ENCODE measurements around the gene CDK11B. TPM values are rescaled to one million over a fixed set of nuclear protein-coding genes. Genes with fewer than 3 reads are reported as not detected.
"Not testable (repeated sequence)": the region's sequence is repeated elsewhere in the genome, so short reads cannot be mapped to it uniquely, and the experiment has no call there.

Gene CDK11B
- total RNA-seq, 1 donor from 2014 or later, result 32.1 TPM

DNA sequence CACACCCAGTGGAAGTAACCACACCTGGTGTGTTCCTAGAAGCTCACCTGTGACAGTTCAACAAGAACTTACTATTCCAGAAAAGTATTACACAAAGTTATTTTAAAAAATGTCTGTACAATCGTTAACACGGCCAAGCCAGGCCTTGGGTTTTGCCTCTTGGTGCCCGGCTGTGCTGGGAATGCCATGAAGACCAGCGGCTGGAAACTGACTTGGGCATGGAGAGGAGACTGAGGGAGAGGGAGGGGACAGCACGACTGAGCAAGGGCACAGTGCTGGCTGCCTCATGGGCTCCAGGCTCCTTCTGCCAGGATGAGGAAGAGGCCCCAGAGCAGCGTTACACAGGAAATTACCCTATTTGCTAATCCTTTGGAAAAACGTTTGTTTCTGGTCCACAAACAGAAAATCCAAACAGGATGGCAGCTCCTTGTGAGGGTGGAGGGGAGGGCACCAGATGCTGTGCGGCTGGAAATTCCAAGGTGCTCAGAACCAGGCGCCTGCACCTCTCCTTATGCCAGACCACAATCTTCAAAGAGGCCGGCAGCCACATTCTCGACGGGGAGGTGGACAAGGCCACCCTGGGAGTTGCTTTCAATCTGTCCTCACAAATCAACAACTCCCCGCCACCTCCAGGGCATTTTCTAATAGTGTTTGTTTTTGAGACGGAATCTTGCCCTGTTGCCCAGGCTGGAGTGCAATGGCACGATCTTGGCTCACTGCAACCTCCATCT is 4.2 kb upstream of the CDK11B start:
- H3K27me3 Mint-ChIP-seq (ENCODE audit: low read depth); H3K4me3 Mint-ChIP-seq (ENCODE audit: low read depth); H3K36me3 Mint-ChIP-seq (ENCODE audit: low read depth); H3K27ac Mint-ChIP-seq; H3K9me3 Mint-ChIP-seq; H3K4me1 Mint-ChIP-seq (ENCODE audit: low read depth); intact Hi-C loops (cut with micrococcal nuclease); DNase-seq (ENCODE audit: low spot score): not testable (repeated sequence)

DNA sequence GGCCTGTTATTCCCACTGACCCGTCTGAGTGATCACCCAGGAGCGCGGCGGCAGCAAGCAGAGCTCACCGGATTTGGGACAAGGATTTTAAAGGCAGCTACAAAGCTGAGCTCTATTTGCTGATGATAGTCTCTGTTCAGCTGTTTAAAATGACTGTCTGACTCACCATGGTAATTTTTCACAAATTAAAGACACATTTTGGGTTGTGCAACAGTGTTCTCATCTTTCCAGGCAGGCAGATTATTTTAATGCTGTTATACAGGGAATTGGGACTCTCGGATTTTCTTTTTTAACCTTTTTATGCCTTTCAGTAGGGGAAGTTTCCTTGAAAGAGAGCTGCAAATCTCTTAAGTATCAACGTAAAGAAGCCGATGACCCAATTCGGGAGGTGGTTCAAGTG is 3.6 kb upstream of the CDK11B start:
- H3K4me3 Mint-ChIP-seq (ENCODE audit: low read depth); H3K4me1 Mint-ChIP-seq (ENCODE audit: low read depth); H3K27ac Mint-ChIP-seq; H3K9me3 Mint-ChIP-seq; DNase-seq (ENCODE audit: low spot score); H3K27me3 Mint-ChIP-seq (ENCODE audit: low read depth); intact Hi-C loops (cut with micrococcal nuclease); H3K36me3 Mint-ChIP-seq (ENCODE audit: low read depth): not testable (repeated sequence)

DNA sequence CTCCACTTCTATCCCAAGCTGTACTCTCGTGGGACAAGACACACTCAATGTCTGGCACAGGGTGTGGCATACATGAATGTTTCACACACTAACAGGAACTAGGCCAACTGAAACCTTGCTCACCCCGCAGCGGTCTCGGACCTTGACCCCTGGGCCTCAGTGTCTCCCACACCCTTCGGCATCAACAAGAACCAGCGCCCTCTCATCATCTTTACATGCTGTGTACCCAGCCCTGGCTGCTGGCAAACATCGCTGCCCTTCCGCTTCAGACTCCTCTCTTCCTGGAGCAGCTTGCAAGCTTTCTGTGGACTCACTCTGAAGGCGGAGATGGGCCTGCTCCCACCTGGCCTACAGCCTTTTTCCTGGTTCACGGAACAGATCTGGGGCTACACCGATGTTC is 10.5 kb downstream of the CDK11B start:
- H3K27ac Mint-ChIP-seq; H3K4me1 Mint-ChIP-seq (ENCODE audit: low read depth); intact Hi-C loops (cut with micrococcal nuclease); H3K9me3 Mint-ChIP-seq; H3K4me3 Mint-ChIP-seq (ENCODE audit: low read depth); H3K27me3 Mint-ChIP-seq (ENCODE audit: low read depth); DNase-seq (ENCODE audit: low spot score): not testable (repeated sequence)
- H3K36me3 Mint-ChIP-seq (ENCODE audit: low read depth), result peaks cover 58% of the 10 kb centered on the region

DNA sequence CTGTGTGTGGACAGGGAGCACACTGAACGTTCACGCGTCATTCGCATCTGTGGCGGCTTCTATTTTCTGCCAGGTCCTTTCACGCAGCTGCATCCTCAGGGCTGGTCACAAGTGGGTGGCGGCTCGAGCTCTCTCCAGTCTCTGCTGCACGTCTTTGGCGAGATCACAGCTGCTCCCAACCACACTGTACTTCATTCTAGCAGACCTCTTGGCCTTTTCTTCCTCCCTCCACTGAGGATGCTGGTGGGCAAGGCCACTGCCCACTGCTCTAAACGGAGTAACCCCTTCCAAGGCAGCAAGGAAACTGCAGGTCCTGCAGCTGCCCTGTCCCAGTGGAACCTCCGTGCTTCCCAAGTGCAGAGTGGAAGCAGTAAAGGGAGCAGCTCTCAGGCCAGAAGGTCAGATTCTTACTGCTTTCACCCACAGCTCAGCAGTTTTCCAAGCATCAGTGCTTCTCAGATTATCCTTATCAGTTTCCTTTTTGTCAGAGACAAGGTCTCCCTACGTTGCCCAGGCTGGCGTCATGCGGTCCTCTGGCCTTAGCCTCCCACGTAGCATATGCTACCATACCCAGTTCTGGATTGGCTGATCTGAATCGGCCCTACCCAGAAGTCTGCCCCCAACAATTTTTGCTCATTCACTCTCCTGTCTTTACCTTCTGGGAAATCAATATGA is 11.1 kb downstream of the CDK11B start:
- H3K4me3 Mint-ChIP-seq (ENCODE audit: low read depth); H3K27me3 Mint-ChIP-seq (ENCODE audit: low read depth); H3K4me1 Mint-ChIP-seq (ENCODE audit: low read depth); DNase-seq (ENCODE audit: low spot score); H3K9me3 Mint-ChIP-seq; H3K27ac Mint-ChIP-seq; intact Hi-C loops (cut with micrococcal nuclease): not testable (repeated sequence)
- H3K36me3 Mint-ChIP-seq (ENCODE audit: low read depth), result peaks cover 56% of the 10 kb centered on the region

DNA sequence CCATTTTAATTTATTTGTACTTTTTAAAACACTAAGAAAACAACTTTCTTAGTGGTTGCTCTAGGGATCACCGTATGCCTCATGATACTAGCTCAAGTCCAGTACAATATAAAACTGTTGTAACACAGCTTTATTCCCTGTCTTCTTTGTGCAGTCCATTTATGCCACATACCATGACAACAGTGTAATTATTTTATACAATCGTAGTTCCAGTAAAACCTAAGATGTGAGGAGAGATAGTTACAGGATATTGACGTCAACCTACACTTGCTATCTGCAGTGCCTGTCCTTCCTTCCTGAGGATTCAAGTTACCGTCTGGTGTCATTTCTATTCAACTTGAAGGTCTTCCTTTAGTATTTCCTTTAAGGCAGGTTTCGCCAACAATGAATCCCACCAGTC is 12.5 kb downstream of the CDK11B start:
- H3K9me3 Mint-ChIP-seq; H3K27me3 Mint-ChIP-seq (ENCODE audit: low read depth); H3K4me3 Mint-ChIP-seq (ENCODE audit: low read depth); intact Hi-C loops (cut with micrococcal nuclease); H3K27ac Mint-ChIP-seq; H3K4me1 Mint-ChIP-seq (ENCODE audit: low read depth); DNase-seq (ENCODE audit: low spot score): not testable (repeated sequence)
- H3K36me3 Mint-ChIP-seq (ENCODE audit: low read depth), result peaks cover 42% of the 10 kb centered on the region

DNA sequence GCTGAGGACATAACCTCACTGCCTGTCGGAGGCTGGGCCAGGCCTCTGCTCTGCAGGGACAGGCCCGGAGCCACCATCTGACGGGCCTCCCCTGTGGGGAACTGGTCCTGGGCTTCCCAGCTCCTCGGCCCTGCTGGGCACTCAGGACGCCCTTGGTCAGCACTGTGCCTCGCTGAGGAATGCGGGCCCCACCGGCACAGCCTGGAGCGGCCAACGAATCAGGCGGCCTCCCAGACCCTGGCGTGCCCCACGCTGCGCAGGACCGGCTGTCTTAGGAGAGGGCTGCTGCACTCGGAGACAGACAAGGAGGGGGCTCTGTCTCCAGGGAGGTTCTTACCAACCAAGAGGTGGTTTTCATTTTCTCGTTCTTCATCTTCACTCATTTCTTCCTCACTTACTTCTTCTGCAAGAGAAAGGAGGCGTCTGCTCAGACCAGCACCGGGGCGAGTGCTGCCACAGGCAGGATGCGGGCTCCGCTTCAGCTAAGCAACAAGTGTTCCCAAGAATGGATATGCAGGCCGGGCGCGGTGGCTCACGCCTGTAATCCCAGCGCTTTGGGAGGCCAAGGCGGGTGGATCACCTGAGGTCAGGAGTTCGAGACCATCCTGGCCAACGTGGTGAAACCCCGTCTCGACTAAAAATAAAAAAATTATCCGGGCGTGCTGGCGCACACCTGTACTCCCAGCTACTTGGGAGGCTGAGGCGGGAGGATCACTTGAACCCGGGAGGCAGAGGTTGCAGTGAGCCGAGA is 17.9 kb downstream of the CDK11B start:
- H3K27ac Mint-ChIP-seq; H3K4me1 Mint-ChIP-seq (ENCODE audit: low read depth); H3K27me3 Mint-ChIP-seq (ENCODE audit: low read depth); H3K9me3 Mint-ChIP-seq; DNase-seq (ENCODE audit: low spot score); intact Hi-C loops (cut with micrococcal nuclease); H3K4me3 Mint-ChIP-seq (ENCODE audit: low read depth): not testable (repeated sequence)
- H3K36me3 Mint-ChIP-seq (ENCODE audit: low read depth), result peaks cover 13% of the 10 kb centered on the region

DNA sequence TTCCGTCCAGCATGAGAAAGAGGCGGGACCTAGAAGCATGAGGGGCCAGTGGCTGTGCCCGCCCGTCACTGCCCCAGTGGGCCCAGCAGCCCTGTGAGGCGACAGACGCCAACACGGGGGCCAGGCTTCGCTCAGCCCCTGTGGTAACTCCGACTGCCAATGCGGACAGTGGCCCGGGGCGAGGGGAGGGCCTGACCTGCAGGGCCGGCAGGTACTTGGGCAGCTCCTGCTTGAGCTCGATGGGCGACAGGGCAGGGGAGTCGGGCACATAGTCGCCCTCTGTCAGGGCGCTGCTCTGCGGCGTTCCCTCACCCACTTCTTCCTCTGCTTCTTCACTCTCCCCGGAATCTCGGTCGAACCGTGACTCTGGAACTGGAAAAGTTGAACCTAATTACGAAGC is 18.7 kb downstream of the CDK11B start:
- H3K4me3 Mint-ChIP-seq (ENCODE audit: low read depth); H3K36me3 Mint-ChIP-seq (ENCODE audit: low read depth); H3K9me3 Mint-ChIP-seq; H3K27me3 Mint-ChIP-seq (ENCODE audit: low read depth); H3K27ac Mint-ChIP-seq; H3K4me1 Mint-ChIP-seq (ENCODE audit: low read depth); DNase-seq (ENCODE audit: low spot score); intact Hi-C loops (cut with micrococcal nuclease): not testable (repeated sequence)

DNA sequence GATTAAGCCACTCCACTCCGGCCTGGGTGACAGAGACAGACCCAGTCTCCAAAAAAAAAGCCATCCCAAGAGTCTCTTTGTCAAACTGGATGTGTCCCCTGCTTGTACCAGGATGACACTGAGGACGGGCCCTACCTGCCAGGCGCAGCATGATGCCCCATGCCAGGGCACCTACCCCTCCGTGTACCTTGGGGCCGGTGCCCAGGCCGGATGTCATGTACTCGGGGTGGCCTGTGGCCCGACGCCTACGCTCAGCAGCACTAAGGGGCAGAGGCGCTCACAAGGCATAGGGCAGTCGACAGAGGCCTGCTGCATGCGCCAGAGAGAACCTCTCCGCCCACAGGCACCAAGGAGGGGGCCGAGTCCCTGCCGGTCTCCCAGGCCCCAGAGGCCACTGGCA is 19.4 kb downstream of the CDK11B start:
- H3K4me3 Mint-ChIP-seq (ENCODE audit: low read depth); H3K36me3 Mint-ChIP-seq (ENCODE audit: low read depth); intact Hi-C loops (cut with micrococcal nuclease); H3K27me3 Mint-ChIP-seq (ENCODE audit: low read depth); H3K4me1 Mint-ChIP-seq (ENCODE audit: low read depth); DNase-seq (ENCODE audit: low spot score); H3K27ac Mint-ChIP-seq; H3K9me3 Mint-ChIP-seq: not testable (repeated sequence)

DNA sequence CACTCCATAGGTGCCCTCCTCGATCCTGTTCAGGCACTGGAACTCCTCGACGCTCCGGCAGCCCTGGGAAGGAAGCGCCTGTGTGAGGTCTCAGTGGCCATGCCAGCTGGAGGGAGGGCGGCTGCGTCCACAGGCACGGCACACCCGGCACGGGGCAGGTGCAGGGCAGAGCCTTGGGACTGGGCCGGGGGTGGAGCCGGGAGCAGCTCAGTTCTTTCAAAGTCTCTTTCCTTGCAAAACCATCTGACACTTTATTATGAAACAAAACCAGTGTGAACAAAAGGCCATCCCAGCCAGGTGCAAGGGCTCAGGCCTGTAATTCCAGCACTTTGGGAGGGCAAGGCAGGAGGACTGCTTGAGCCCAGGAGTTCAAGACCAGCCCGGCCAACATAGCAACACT is 20.3 kb downstream of the CDK11B start:
- H3K9me3 Mint-ChIP-seq, result not testable (repeated sequence)

DNA sequence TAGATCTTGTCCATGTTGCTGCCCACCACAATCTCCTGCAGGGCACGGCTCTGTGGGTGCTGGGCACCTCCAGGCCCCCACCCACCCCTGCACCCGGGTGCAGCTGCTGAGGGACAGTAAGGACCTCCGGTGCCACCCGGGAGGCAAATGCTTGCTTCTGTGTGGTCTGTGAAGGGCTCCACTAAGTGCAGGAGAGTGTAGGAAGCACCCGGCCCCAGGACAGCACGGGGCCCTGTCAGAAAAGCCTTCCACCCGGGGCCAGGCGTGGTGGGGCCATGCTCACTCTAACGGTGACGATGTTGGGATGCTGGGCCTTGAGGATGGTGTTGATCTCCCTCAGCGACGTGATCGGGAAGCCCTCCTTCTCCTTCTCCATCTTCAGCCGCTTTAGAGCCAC is 21.3 kb downstream of the CDK11B start:
- H3K27me3 Mint-ChIP-seq (ENCODE audit: low read depth); H3K36me3 Mint-ChIP-seq (ENCODE audit: low read depth); H3K27ac Mint-ChIP-seq; H3K4me3 Mint-ChIP-seq (ENCODE audit: low read depth); H3K9me3 Mint-ChIP-seq; DNase-seq (ENCODE audit: low spot score); H3K4me1 Mint-ChIP-seq (ENCODE audit: low read depth); intact Hi-C loops (cut with micrococcal nuclease): not testable (repeated sequence)

More for the DNA sequence above, 20.3 kb downstream of the CDK11B start:
- intact Hi-C loops (cut with micrococcal nuclease); H3K4me1 Mint-ChIP-seq (ENCODE audit: low read depth); H3K27ac Mint-ChIP-seq; H3K4me3 Mint-ChIP-seq (ENCODE audit: low read depth); H3K27me3 Mint-ChIP-seq (ENCODE audit: low read depth); DNase-seq (ENCODE audit: low spot score); H3K36me3 Mint-ChIP-seq (ENCODE audit: low read depth): not testable (repeated sequence)

DNA sequence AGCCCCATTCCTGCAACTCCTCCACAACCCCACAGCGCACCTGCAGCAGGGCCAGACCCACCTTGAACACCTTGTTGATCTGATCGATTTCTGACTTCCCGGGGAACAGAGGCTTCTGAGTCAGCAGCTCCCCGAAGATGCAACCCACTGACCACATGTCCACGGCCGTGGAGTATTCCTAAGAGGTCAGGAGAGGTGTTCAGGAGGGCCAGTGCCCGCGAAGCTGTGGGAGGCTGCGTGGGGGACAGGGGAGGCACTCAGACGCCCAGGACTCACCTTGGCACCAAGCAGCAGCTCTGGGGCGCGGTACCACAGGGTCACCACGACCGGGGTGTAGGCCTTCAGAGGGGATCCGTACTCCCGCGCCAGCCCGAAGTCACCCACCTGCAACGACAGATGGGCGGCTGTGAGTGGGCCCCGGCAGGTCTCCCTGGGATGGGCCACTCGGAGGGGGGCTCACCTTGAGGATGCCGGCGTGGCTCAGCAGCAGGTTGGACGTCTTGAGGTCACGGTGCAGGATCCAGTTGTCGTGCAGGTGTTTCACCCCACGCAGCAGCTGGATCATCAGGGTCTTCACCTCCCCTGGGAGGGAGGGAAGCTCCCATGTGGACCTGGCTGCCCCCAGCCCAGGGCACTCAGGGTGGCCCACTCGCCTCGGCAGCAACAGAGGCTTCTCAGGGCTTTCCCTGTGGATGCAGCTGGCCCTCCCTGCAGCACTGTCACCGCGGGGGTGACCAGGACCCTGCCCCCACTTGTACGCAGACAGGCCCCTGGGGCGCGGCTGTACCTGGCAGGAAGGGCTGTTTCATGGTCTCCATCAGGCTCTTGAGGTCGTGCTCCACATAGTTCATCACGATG is 22.0 kb downstream of the CDK11B start:
- DNase-seq (ENCODE audit: low spot score); intact Hi-C loops (cut with micrococcal nuclease); H3K9me3 Mint-ChIP-seq; H3K36me3 Mint-ChIP-seq (ENCODE audit: low read depth); H3K27ac Mint-ChIP-seq; H3K27me3 Mint-ChIP-seq (ENCODE audit: low read depth); H3K4me1 Mint-ChIP-seq (ENCODE audit: low read depth); H3K4me3 Mint-ChIP-seq (ENCODE audit: low read depth): not testable (repeated sequence)

DNA sequence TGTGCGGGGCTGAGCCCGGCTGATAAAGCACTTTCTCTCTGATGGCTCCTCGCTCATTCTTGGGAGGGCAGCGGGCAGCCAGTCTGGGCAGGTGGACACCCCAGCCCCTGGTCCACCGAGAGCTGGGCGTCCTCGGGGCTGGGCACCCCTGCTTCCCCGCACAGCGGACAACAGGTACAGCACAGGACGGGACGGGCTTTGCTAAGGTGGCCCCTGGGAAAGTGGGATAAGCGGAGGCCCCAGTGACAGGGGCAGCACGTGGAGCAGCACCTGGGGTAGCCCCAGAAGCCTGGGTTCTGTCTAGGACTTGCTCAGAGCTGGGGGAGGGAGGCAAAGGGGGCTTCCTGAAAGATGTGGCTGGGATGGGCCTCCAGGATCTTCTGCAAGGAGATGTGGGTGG is 24.2 kb downstream of the CDK11B start:
- H3K27me3 Mint-ChIP-seq (ENCODE audit: low read depth); DNase-seq (ENCODE audit: low spot score); H3K9me3 Mint-ChIP-seq; H3K4me3 Mint-ChIP-seq (ENCODE audit: low read depth); H3K4me1 Mint-ChIP-seq (ENCODE audit: low read depth); H3K36me3 Mint-ChIP-seq (ENCODE audit: low read depth); H3K27ac Mint-ChIP-seq; intact Hi-C loops (cut with micrococcal nuclease): not testable (repeated sequence)
